Lower leg skin (tissue), 3 donors: ENCODE measurements around the gene DIP2C.

Experiments used
- CTCF ChIP-seq, 3 donors: fragments of 450-650 bp; IDR thresholded peaks; one replicate each; pipeline ENCODE4 v1.5.1; 2016; ENCODE audit warnings: antibody characterized with exemption in 3 of 3, mild to moderate bottlenecking in 3 of 3, moderate library complexity in 2 of 3
- POLR2A ChIP-seq, 2 donors: fragments of 450-650 bp; IDR thresholded peaks; one replicate each; pipeline ENCODE4 v1.6.1; 2016 to 2017; ENCODE audit warnings: antibody characterized with exemption in 2 of 2, mild to moderate bottlenecking in 1 of 2, moderate library complexity in 1 of 2

DNA sequence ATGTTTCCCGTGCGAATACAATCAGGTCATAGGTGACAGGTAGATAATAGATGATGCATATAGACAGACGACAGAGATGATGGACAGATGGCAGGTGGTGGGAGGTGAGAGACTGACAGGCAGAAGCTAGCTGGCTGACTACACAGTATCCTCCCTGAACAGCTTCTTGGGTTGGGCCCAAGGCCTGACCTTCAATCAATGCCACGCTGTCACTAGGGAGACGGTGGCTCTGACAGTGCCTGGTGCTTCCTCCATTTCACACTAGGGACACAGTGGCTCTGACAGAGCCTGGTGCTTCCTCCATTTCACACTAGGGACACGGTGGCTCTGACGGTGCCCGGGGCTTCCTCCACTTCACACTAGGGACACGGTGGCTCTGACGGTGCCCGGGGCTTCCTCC is 200.1 kb downstream of the DIP2C start:
- TF ChIP-seq CTCF (IDR thresholded peaks at IDR 0.05) = no peak
- no peak for TF ChIP-seq POLR2A (IDR thresholded peaks at IDR 0.05)
